Measurements from ENCODE around the gene TNFRSF13B. TPM values are rescaled to one million over a fixed set of nuclear protein-coding genes. Genes with fewer than 3 reads are reported as not detected.

Gene TNFRSF13B
- total and polyA plus RNA-seq, 2 donors (not counting 3 experiments of a cell fraction or from before 2014, with no cell fraction given), result not detected

DNA sequence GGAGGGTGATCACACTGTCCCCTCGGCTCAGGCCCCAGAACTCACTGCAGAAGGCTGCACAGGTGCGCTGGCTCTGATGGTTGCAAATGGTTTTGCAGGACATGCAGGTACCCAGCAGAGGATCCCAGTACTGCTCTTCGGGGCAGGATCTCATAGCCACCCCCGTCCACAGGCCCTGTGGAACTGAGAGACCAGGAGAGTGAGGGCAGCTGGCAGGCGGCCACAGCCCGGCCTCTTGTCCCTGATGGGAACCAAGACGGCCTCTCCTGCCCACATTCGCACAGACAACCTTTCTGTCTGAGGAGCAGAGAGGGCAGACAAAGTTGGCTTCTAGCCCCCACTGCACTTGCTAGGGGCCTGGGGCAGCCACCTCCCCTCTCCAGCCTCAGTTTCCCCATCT is 19.5 kb downstream of the TNFRSF13B start:
- no peak for TF ChIP-seq GATA2 (IDR thresholded peaks at IDR 0.05; ENCODE audit: insufficient read depth, insufficient read length, low read depth, low read length)
- TF ChIP-seq, protein P1, sequence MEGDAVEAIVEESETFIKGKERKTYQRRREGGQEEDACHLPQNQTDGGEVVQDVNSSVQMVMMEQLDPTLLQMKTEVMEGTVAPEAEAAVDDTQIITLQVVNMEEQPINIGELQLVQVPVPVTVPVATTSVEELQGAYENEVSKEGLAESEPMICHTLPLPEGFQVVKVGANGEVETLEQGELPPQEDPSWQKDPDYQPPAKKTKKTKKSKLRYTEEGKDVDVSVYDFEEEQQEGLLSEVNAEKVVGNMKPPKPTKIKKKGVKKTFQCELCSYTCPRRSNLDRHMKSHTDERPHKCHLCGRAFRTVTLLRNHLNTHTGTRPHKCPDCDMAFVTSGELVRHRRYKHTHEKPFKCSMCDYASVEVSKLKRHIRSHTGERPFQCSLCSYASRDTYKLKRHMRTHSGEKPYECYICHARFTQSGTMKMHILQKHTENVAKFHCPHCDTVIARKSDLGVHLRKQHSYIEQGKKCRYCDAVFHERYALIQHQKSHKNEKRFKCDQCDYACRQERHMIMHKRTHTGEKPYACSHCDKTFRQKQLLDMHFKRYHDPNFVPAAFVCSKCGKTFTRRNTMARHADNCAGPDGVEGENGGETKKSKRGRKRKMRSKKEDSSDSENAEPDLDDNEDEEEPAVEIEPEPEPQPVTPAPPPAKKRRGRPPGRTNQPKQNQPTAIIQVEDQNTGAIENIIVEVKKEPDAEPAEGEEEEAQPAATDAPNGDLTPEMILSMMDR (IDR thresholded peaks at IDR 0.05; ENCODE audit: extremely low read depth in 1 of 2, insufficient read depth in 1 of 2, low read depth in 1 of 2, low read length in 2 of 2), result no peak
- TF ChIP-seq EZH2 (IDR thresholded peaks at IDR 0.05; ENCODE audit: borderline replicate concordance, low read depth, low read length, severe bottlenecking), result no peak
- TF ChIP-seq, protein P2, sequence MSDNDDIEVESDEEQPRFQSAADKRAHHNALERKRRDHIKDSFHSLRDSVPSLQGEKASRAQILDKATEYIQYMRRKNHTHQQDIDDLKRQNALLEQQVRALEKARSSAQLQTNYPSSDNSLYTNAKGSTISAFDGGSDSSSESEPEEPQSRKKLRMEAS (IDR thresholded peaks at IDR 0.05; ENCODE audit: insufficient read depth, insufficient read length), result no peak
- no peak for TF ChIP-seq MYC (IDR thresholded peaks at IDR 0.05; ENCODE audit: low read depth, low read length)
- TF ChIP-seq JUN (IDR thresholded peaks at IDR 0.05; ENCODE audit: borderline replicate concordance, insufficient read depth, insufficient read length, low read depth), result no peak
- CTCF ChIA-PET, result interaction anchor here (1.1 kb wide), 1 partner anchor 39 kb away, joined by 3 read pairs; no protein-coding TSS in a partner anchor
- no peak overlapping the region for H3K9ac ChIP-seq (replicated peaks; ENCODE audit: extremely low read depth, insufficient read depth, low read length)
- BruUV-seq (replicated peaks), result no TSS peak
- peaks cover 5% of the 10 kb centered on the region for H3K9me3 ChIP-seq (replicated peaks; ENCODE audit: control insufficient read depth, insufficient read depth, low read length)
- FAIRE-seq (no peak), DNase-seq (ENCODE audit: low read depth, low spot score) (no peak)
- H3K27ac ChIP-seq (ENCODE audit: insufficient read depth, low read depth, low read length), result no peak overlapping the region
- POLR2A ChIA-PET, result no interaction called here
- no peak overlapping the region for H2AFZ ChIP-seq (ENCODE audit: low read depth, low read length)
- H3K9me1 ChIP-seq (replicated peaks; ENCODE audit: control insufficient read depth, extremely low read depth, insufficient read depth, low read length), result no peaks in the 10 kb centered on the region
- H3K4me2 ChIP-seq (ENCODE audit: insufficient read depth, low read length), result no peak overlapping the region
- peaks cover 0 to 9% of the 10 kb centered on the region in 2 experiments for H3K27me3 ChIP-seq (ENCODE audit: control insufficient read depth in 2 of 2, insufficient read depth in 2 of 2, low read length in 2 of 2)
- intact Hi-C loops (cut with micrococcal nuclease) (no loop called here), dilution Hi-C loops (cut with MboI; ENCODE audit: extremely low pct_ligation_motif_present, low sequenced_read_pairs) (no loop called here)
- no peaks in the 10 kb centered on the region for H3K36me3 ChIP-seq (ENCODE audit: control insufficient read depth in 2 of 2, extremely low read depth in 1 of 2, insufficient read depth in 2 of 2, low read length in 2 of 2)
- no peak overlapping the region for H3K4me3 ChIP-seq (replicated peaks in 1 of 3; ENCODE audit: insufficient read depth in 1 of 3, low read depth in 1 of 3, low read length in 3 of 3)
- H3K4me1 ChIP-seq (ENCODE audit: control insufficient read depth, extremely low read depth, insufficient read depth, low read length), result no peaks in the 10 kb centered on the region
- H4K20me1 ChIP-seq (replicated peaks; ENCODE audit: control insufficient read depth, extremely low read depth, insufficient read depth, low read length), result no peaks in the 10 kb centered on the region
- no peaks in the 10 kb centered on the region for H3K79me2 ChIP-seq (ENCODE audit: control insufficient read depth, insufficient read depth, low read length)
